K562 (cell line): Measurements from ENCODE around the gene LRRC49. TPM values are rescaled to one million over a fixed set of nuclear protein-coding genes. Genes with fewer than 3 reads are reported as not detected.

ENCODE experiments used
- ATAC-seq: fragments of 200-7000 bp; cut with Tn5 transposase; 3 replicates; pipeline ENCODE4 v1.9.1; 2020; ENCODE audit warnings: moderate library complexity
- BruUV-seq: library from RNA; stranded (reverse); fragments of 400-500 nt; replicated peaks from 2 replicates; lab custom pipeline; 2021; lab: Mats Ljungman, UMichigan
- CTCF ChIA-PET: fragments of 300-600 bp; formaldehyde crosslinking; extraction: SDS; loops from one replicate; lab custom pipeline; 2021; ENCODE audit warnings: low intra/inter-chr PET ratio; lab: Yijun Ruan, JAX
- POLR2A ChIA-PET: fragments of 300-600, 350-650 bp; sonication (Branson Sonifier 250); formaldehyde crosslinking; extraction: SDS; loops from one replicate; lab custom pipeline; 2021; ENCODE audit warnings: antibody characterized with exemption, inconsistent platforms; lab: Yijun Ruan, JAX
- DNase-seq, 4 experiments: peaks; one replicate each; pipeline versions ENCODE4 v3.0.0 to v3.0.0-alpha.2; 2011 to 2018; ENCODE audit warnings: low spot score in 3 of 4, mixed read lengths in 3 of 4; ENCODE audit errors: extremely low read depth in 1 of 4
- FAIRE-seq: peaks from 2 replicates; lab custom pipeline; 2011; peaks lifted over from hg19 to GRCh38; lab: Jason Lieb, UNC
- H2AFZ ChIP-seq: 2 replicates; pipeline ENCODE4 v1.6.0; 2011; ENCODE audit warnings: low read depth, low read length, control low read depth, inconsistent platforms
- H3K27ac ChIP-seq: fragments of 200-600 bp; 3 replicates; pipeline ENCODE4 v1.8.0; 2011; ENCODE audit warnings: low read depth, mild to moderate bottlenecking, control low read depth, inconsistent platforms, low read length, moderate library complexity, mixed read lengths; ENCODE audit errors: extremely low read depth
- H3K27me3 ChIP-seq, 2 experiments: fragments of 300-600 bp in 1 of 2; 2 replicates in 1 of 2; 3 replicates in 1 of 2; pipeline versions ENCODE4 v1.6.0 to v1.8.0; 2011; ENCODE audit warnings: inconsistent platforms in 2 of 2, low read length in 2 of 2, mild to moderate bottlenecking in 1 of 2, mixed read lengths in 1 of 2, moderate library complexity in 1 of 2; ENCODE audit not compliant: control insufficient read depth in 2 of 2, insufficient read depth in 2 of 2
- H3K36me3 ChIP-seq: fragments of 300-600 bp; 3 replicates; pipeline ENCODE4 v1.8.0; 2011; ENCODE audit warnings: mild to moderate bottlenecking, low read length, inconsistent platforms; ENCODE audit not compliant: control insufficient read depth, insufficient read depth
- H3K4me1 ChIP-seq, 2 experiments: fragments of 200-600 bp in 1 of 2; replicated peaks in 1 of 2; 2 replicates in 1 of 2; 3 replicates in 1 of 2; pipeline versions ENCODE4 v1.5.1 to v1.8.0; 2011; ENCODE audit warnings: inconsistent platforms in 2 of 2, low read length in 2 of 2, mild to moderate bottlenecking in 1 of 2, mixed read lengths in 1 of 2, moderate library complexity in 1 of 2; ENCODE audit not compliant: control insufficient read depth in 2 of 2, insufficient read depth in 2 of 2
- H3K4me2 ChIP-seq: 2 replicates; pipeline ENCODE4 v1.6.1; 2011; ENCODE audit warnings: low read length, control low read depth, inconsistent platforms, mixed read lengths; ENCODE audit not compliant: insufficient read depth
- H3K4me3 ChIP-seq: fragments of 200-600 bp; sonication (generic), shearing (Covaris generic); 2 replicates; pipeline ENCODE4 v1.5.1; 2016; ENCODE audit warnings: control low read depth, inconsistent platforms
- H3K79me2 ChIP-seq: fragments of 200-600 bp; 3 replicates; pipeline ENCODE4 v1.8.0; 2011; ENCODE audit warnings: low read length, inconsistent platforms; ENCODE audit not compliant: control insufficient read depth, insufficient read depth
- H3K9ac ChIP-seq, 2 experiments: 2 replicates each; pipeline versions ENCODE4 v1.6.0 to v1.6.1; 2011; ENCODE audit warnings: low read depth in 2 of 2, low read length in 2 of 2, control low read depth in 1 of 2, inconsistent platforms in 1 of 2, mild to moderate bottlenecking in 1 of 2, mixed read lengths in 1 of 2; ENCODE audit not compliant: insufficient read depth in 1 of 2
- H3K9me1 ChIP-seq: one replicate; pipeline ENCODE4 v1.6.0; 2011; ENCODE audit warnings: inconsistent platforms, mild to moderate bottlenecking, low read length, moderate library complexity; ENCODE audit not compliant: control insufficient read depth, insufficient read depth
- H3K9me3 ChIP-seq: replicated peaks from 2 replicates; pipeline ENCODE4 v1.5.1; 2011; ENCODE audit warnings: low read depth, low read length, inconsistent platforms; ENCODE audit not compliant: control insufficient read depth, insufficient read depth
- H4K20me1 ChIP-seq: replicated peaks from 2 replicates; pipeline ENCODE4 v1.6.1; 2011; ENCODE audit warnings: low read length, inconsistent platforms, mixed read lengths; ENCODE audit not compliant: control insufficient read depth, insufficient read depth
- BRD4 ChIP-seq: fragments of 200-600 bp; sonication (generic); IDR thresholded peaks from 2 replicates; pipeline ENCODE4 v1.6.1; 2017; ENCODE audit warnings: inconsistent platforms
- CCNT2 ChIP-seq: IDR thresholded peaks from 2 replicates; pipeline ENCODE4 v1.6.1; 2011; ENCODE audit warnings: borderline replicate concordance, low read depth, mild to moderate bottlenecking, moderate library complexity, mixed read lengths, low read length; ENCODE audit not compliant: insufficient read length; ENCODE audit errors: extremely low read depth
- KLF13 ChIP-seq: fragments of 450-650 bp; IDR thresholded peaks from 2 replicates; pipeline ENCODE4 v1.6.1; 2016; ENCODE audit warnings: missing genetic modification characterization, low read depth, mild to moderate bottlenecking, missing compliant biosample characterization, moderate library complexity, borderline replicate concordance
- MYNN ChIP-seq, 2 experiments: sonication (generic); formaldehyde crosslinking in 1 of 2; IDR thresholded peaks; 2 replicates each; pipeline versions ENCODE4 v1.5.0 to v1.6.1; 2016 to 2020; ENCODE audit warnings: antibody characterized with exemption in 1 of 2, missing genetic modification reagents in 1 of 2
- NR2C2 ChIP-seq, 2 experiments: fragments of 200-800 bp in 1 of 2; sonication (Bioruptor generic) in 1 of 2; sonication (generic) in 1 of 2; formaldehyde crosslinking in 1 of 2; IDR thresholded peaks; 2 replicates each; pipeline versions ENCODE4 v1.6.1 to v1.8.0; 2016 to 2022; ENCODE audit warnings: mild to moderate bottlenecking in 1 of 2, missing compliant biosample characterization in 1 of 2, missing genetic modification characterization in 1 of 2, missing genetic modification reagents in 1 of 2
- POLR3G ChIP-seq: IDR thresholded peaks from 2 replicates; pipeline ENCODE4 v1.6.1; 2011; ENCODE audit not compliant: insufficient read length, insufficient replicate concordance; ENCODE audit errors: extremely low read depth
- RNF2 ChIP-seq: sonication (generic); IDR thresholded peaks from 2 replicates; pipeline ENCODE4 v1.6.1; 2016
- ZBTB17 ChIP-seq: fragments of 450-650 bp; formaldehyde crosslinking; IDR thresholded peaks from 2 replicates; pipeline ENCODE4 v1.4.0; 2020; ENCODE audit warnings: mild to moderate bottlenecking
- ZNF197 ChIP-seq: fragments of 200-800 bp; sonication (Bioruptor generic); IDR thresholded peaks from 2 replicates; pipeline ENCODE4 v1.6.1; 2016; ENCODE audit warnings: low read depth, missing genetic modification characterization, missing compliant biosample characterization
- whole genome bisulfite sequencing: fragments of 100-300 bp; shearing (Covaris generic); methylation state at CpG from one replicate; pipeline ENCODE4 v1.1.6; 2016; ENCODE audit warnings: low coverage, mixed read lengths; ENCODE audit not compliant: insufficient coverage; ENCODE audit errors: missing lambda C conversion rate; 5-methylcytosine and 5-hydroxymethylcytosine counted together
- in situ Hi-C: fragments of 300-500 bp; cut with MboI; formaldehyde crosslinking; loops from 4 replicates; pipeline ENCODE4 v1.15.0; 2018; ENCODE audit warnings: inconsistent platforms, mixed read lengths
- intact Hi-C: fragments of 100-400 bp; cut with micrococcal nuclease; formaldehyde crosslinking; loops from 2 replicates; pipeline ENCODE4 v1.14.2; 2022
- polyA plus RNA-seq, 8 experiments: library from polyadenylated mRNA; depleted of rRNA in 4 of 8; stranded (reverse) in 5 of 8; unstranded in 3 of 8; fragments of >200 nt; fragmentation: Nextera tagmentation in 2 of 8; fragmentation: Illumina TruSeq in 1 of 8; extraction: Ambion mirVana in 2 of 8; extraction: Trizol in 1 of 8; gene quantifications; 2 replicates each; pipeline versions ENCODE4 v1.2.1 to v1.2.3, GENCODE V29; 2011 to 2014; ENCODE audit warnings: inconsistent platforms in 1 of 8, missing spikeins in 1 of 8
- total RNA-seq, 7 experiments: library from RNA; depleted of rRNA in 6 of 7; stranded (reverse); fragments of >200 nt in 6 of 7; fragmentation: Illumina TruSeq in 2 of 7; extraction: Trizol in 2 of 7; gene quantifications; 2 replicates each; pipeline versions ENCODE4 v1.2.1 to v1.2.3, GENCODE V29; 2011 to 2021; ENCODE audit warnings: low replicate concordance in 1 of 7
- TF ChIP-seq, protein P1 (sequence below): fragments of 450-650 bp; IDR thresholded peaks from 2 replicates; pipeline ENCODE4 v1.6.1; 2016; ENCODE audit warnings: missing biosample characterization, missing genetic modification characterization
- TF ChIP-seq, protein P2 (sequence below): fragments of 250-450 bp; sonication (Bioruptor Pico); IDR thresholded peaks from 2 replicates; pipeline ENCODE4 v1.8.0; 2021; ENCODE audit warnings: mild to moderate bottlenecking, moderate library complexity

LRRC49 gene
- total and polyA plus RNA-seq, 9 of the 15 experiments (the other 6 are each of a cell fraction or from before 2014, with no cell fraction given) = 0.32 TPM; not detected in 8

DNA sequence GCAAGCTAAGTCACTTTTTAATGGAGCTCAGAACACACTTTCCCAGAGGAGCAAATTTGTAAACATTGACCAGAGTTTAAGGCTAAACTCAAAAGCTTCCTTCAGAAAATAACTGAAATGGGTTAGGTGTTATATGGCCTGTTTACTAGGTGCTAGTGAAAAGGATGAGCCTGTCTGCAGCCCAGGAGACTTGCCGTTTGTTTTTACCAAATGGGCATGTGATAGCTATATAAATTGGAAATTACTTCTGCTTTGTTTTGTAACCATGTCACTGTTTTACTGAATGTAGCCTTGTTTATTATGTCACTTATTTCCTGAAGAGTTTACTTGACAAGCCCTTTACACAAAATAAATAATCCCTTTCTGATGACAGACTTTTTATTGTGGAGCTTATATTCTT is 113.3 kb downstream of the LRRC49 start:
- Histone ChIP-seq H3K4me3 (no peak overlapping the region), H3K9me1 (no peaks in the 10 kb centered on the region), H3K79me2 (no peaks in the 10 kb centered on the region), H3K9me3 (no peaks in the 10 kb centered on the region), H3K27me3 (no peaks in the 10 kb centered on the region), H3K4me2 (no peak overlapping the region), H4K20me1 (no peaks in the 10 kb centered on the region), H3K36me3 (no peaks in the 10 kb centered on the region), H2AFZ (no peak overlapping the region), H3K4me1 (no peaks in the 10 kb centered on the region), H3K27ac (no peak overlapping the region), H3K9ac (no peak overlapping the region)
- in situ Hi-C loops = no loop called here
- ChIA-PET POLR2A (interaction anchor here (1.1 kb wide), 1 partner anchor 11 kb away, joined by 3 read pairs; no protein-coding TSS in a partner anchor), CTCF (no interaction called here)
- BruUV-seq = no TSS peak
- TF ChIP-seq RNF2 (no peak), CCNT2 (no peak), BRD4 (no peak), POLR3G (no peak), NR2C2 (CRISPR knock-in tag; IDR thresholded peaks at IDR 0.05) (no peak), NR2C2 (tag; IDR thresholded peaks at IDR 0.05) (no peak), MYNN (IDR thresholded peaks at IDR 0.05) (no peak), MYNN (CRISPR knock-in tag; IDR thresholded peaks at IDR 0.05) (no peak), KLF13 (tag) (no peak), ZNF197 (CRISPR knock-in tag) (no peak), ZBTB17 (CRISPR knock-in tag) (no peak)
- TF ChIP-seq, protein P1, sequence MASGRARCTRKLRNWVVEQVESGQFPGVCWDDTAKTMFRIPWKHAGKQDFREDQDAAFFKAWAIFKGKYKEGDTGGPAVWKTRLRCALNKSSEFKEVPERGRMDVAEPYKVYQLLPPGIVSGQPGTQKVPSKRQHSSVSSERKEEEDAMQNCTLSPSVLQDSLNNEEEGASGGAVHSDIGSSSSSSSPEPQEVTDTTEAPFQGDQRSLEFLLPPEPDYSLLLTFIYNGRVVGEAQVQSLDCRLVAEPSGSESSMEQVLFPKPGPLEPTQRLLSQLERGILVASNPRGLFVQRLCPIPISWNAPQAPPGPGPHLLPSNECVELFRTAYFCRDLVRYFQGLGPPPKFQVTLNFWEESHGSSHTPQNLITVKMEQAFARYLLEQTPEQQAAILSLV (tag) = no peak
- TF ChIP-seq, protein P2, sequence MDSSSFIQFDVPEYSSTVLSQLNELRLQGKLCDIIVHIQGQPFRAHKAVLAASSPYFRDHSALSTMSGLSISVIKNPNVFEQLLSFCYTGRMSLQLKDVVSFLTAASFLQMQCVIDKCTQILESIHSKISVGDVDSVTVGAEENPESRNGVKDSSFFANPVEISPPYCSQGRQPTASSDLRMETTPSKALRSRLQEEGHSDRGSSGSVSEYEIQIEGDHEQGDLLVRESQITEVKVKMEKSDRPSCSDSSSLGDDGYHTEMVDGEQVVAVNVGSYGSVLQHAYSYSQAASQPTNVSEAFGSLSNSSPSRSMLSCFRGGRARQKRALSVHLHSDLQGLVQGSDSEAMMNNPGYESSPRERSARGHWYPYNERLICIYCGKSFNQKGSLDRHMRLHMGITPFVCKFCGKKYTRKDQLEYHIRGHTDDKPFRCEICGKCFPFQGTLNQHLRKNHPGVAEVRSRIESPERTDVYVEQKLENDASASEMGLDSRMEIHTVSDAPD (CRISPR knock-in tag) = no peak
- FAIRE-seq (no peak), DNase-seq (no peak), ATAC-seq (no peak)
- intact Hi-C loops = no loop called here
- 0% methylated on average over 1 of the region's 1 CpG for WGBS
